ENCODE results near the gene RAVER2. TPM values are rescaled to one million over a fixed set of nuclear protein-coding genes. Genes with fewer than 3 reads are reported as not detected.

Gene RAVER2
- total and polyA plus RNA-seq, 10 of the 15 experiments (the other 5 are each of a cell fraction or from before 2014, with no cell fraction given) = 0.09 to 0.59 (median 0.41) TPM; not detected in 2

DNA sequence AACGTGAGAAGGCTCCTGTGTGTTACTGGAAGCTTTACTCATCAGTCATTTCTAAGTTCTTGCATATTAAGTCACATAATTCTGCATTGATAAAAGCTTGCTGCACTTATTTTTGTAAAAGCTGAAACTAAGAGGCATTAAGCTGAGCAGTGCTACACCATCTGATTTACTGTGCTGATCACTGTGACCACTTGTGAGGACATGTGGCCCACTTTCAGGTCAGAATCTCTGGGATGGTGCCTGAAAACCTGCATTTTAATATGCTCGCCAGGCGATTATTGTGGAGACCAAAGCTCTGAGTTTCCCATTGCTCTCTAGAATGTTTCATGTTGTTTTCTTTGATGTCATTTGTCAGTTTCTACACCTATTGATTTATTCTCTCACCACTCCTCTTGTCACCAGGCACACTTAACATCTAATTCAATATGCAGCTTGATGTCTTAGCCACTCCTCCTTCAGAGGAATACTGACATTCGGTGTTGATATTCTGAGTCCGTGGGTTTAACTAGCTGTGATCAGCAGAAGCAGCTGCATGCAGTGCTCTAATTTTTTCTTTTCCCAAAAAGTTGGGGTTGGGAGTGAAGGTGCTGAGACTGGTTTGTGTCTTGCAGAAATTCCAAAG, 85.3 kb downstream of the RAVER2 start:
- no peak overlapping the region for H3K4me3 ChIP-seq
- in situ Hi-C loops (cut with MboI) = no loop called here
- H3K27ac ChIP-seq (ENCODE audit: control insufficient read depth, insufficient read depth) = no peak overlapping the region
- POLR2A ChIA-PET = no interaction called here
- no TSS peak for BruUV-seq (replicated peaks)
- H3K4me1 ChIP-seq (ENCODE audit: control insufficient read depth, insufficient read depth, low read length) = peaks cover 5% of the 10 kb centered on the region
- no peak overlapping the region for H3K9ac ChIP-seq (ENCODE audit: control insufficient read depth, insufficient read depth, low read length)
- intact Hi-C loops (cut with micrococcal nuclease; ENCODE audit: unreplicated experiment) = loop anchor here (5.0 kb wide), 1 partner anchor 212 kb away; no protein-coding TSS in a partner anchor
- FAIRE-seq (no peak), DNase-seq (ENCODE audit: low read depth, low spot score) (no peak), ATAC-seq (no peak)
- CTCF ChIA-PET = interaction anchor here (0.6 kb wide), 1 partner anchor 962 kb away, joined by 3 read pairs; no protein-coding TSS in a partner anchor
- 83% methylated on average over 5 of the region's 5 CpGs for WGBS (ENCODE audit: insufficient coverage, insufficient replicate concordance, low lambda C conversion rate, missing lambda C conversion rate)
- no peaks in the 10 kb centered on the region for H3K9me3 ChIP-seq (replicated peaks; ENCODE audit: control insufficient read depth, insufficient read depth, low read length)
- SMC1A ChIA-PET (ENCODE audit: uncharacterized antibody, unreplicated experiment) = interaction anchor here (1.7 kb wide), 1 partner anchor 245 kb away, joined by 6 read pairs; no protein-coding TSS in a partner anchor
- no peaks in the 10 kb centered on the region for H4K20me1 ChIP-seq (ENCODE audit: control insufficient read depth, insufficient read depth)
- H3K79me2 ChIP-seq (ENCODE audit: control insufficient read depth, insufficient read depth, low read length) = no peaks in the 10 kb centered on the region
- RAD21 ChIA-PET (ENCODE audit: unreplicated experiment) = no interaction called here
- H3K36me3 ChIP-seq (ENCODE audit: control insufficient read depth in 2 of 2, insufficient read depth in 2 of 2, low read length in 1 of 2) = peaks cover 0 to 6% of the 10 kb centered on the region in 2 experiments; a peak in 1 of 4 replicates
- H3K4me2 ChIP-seq (ENCODE audit: control insufficient read depth, insufficient read depth) = no peak overlapping the region
- no peaks in the 10 kb centered on the region for H3K27me3 ChIP-seq (replicated peaks in 1 of 2; ENCODE audit: control insufficient read depth in 2 of 2, insufficient read depth in 2 of 2, low read length in 1 of 2)
- H2AFZ ChIP-seq (ENCODE audit: control insufficient read depth, low read depth, low read length) = no peak overlapping the region
- TF ChIP-seq BMI1 (IDR thresholded peaks at IDR 0.05; ENCODE audit: borderline replicate concordance) (no peak), ZNF207 (IDR thresholded peaks at IDR 0.05; ENCODE audit: borderline replicate concordance) (no peak)

- Histone ChIP-seq H3K4me2 (ENCODE audit: control insufficient read depth, insufficient read depth) (no peak overlapping the region), H3K27me3 (replicated peaks in 1 of 2; ENCODE audit: control insufficient read depth in 2 of 2, insufficient read depth in 2 of 2, low read length in 1 of 2) (no peaks in the 10 kb centered on the region), H3K4me1 (ENCODE audit: control insufficient read depth, insufficient read depth, low read length) (no peaks in the 10 kb centered on the region), H3K79me2 (ENCODE audit: control insufficient read depth, insufficient read depth, low read length) (no peaks in the 10 kb centered on the region), H3K36me3 (ENCODE audit: control insufficient read depth in 2 of 2, insufficient read depth in 2 of 2, low read length in 1 of 2) (peaks cover 6 to 35% of the 10 kb centered on the region in 2 experiments), H3K9me3 (replicated peaks; ENCODE audit: control insufficient read depth, insufficient read depth, low read length) (no peaks in the 10 kb centered on the region), H4K20me1 (ENCODE audit: control insufficient read depth, insufficient read depth) (no peaks in the 10 kb centered on the region), H3K27ac (ENCODE audit: control insufficient read depth, insufficient read depth) (no peak overlapping the region), H3K9ac (ENCODE audit: control insufficient read depth, insufficient read depth, low read length) (no peak overlapping the region), H2AFZ (ENCODE audit: control insufficient read depth, low read depth, low read length) (no peak overlapping the region), H3K4me3 (no peak overlapping the region)
- RAD21 ChIA-PET (ENCODE audit: unreplicated experiment) = no interaction called here
- ATAC-seq = no peak
- POLR2A ChIA-PET = no interaction called here
- BruUV-seq (replicated peaks) = no TSS peak
- in situ Hi-C loops (cut with MboI) = no loop called here
- no peak for TF ChIP-seq SMC3 (IDR thresholded peaks at IDR 0.05; ENCODE audit: borderline replicate concordance, low read length)
- no peak for TF ChIP-seq RAD21 (IDR thresholded peaks at IDR 0.05; ENCODE audit: insufficient read depth, low read depth, low read length)
- no peak for TF ChIP-seq SREBF1 (IDR thresholded peaks at IDR 0.05; ENCODE audit: low read length)
- no peak for TF ChIP-seq CBFB (IDR thresholded peaks at IDR 0.05; ENCODE audit: low read depth)
- TF ChIP-seq STAT3 (IDR thresholded peaks at IDR 0.05; ENCODE audit: low read depth, low read length) = no peak
- TF ChIP-seq TCF12 (IDR thresholded peaks at IDR 0.05; ENCODE audit: low read depth, low read length) = no peak
- no peak for TF ChIP-seq BRCA1 (IDR thresholded peaks at IDR 0.05; ENCODE audit: low read depth, low read length)
- TF ChIP-seq RUNX3 (IDR thresholded peaks at IDR 0.05; ENCODE audit: low read length) = no peak
- CTCF ChIA-PET = no interaction called here
- intact Hi-C loops (cut with micrococcal nuclease; ENCODE audit: unreplicated experiment) = loop anchor here (5.0 kb wide), 1 partner anchor 208 kb away; no protein-coding TSS in a partner anchor
- DNase-seq (ENCODE audit: low read depth, low spot score) = no peak
- no peak for FAIRE-seq
- SMC1A ChIA-PET (ENCODE audit: uncharacterized antibody, unreplicated experiment) = interaction anchor here (0.6 kb wide), 1 partner anchor 12 kb away, joined by 3 read pairs; no protein-coding TSS in a partner anchor
Observed at GRCh38 chr1:64834734-64835133, 89.9 kb downstream of the RAVER2 start.

All from GM12878 (cell line).